NT2/D1 (cell line): ENCODE measurements around the gene ATP11C.

ENCODE experiments used
- SUZ12 ChIP-seq: IDR thresholded peaks from 2 replicates; pipeline ENCODE4 v1.6.1; 2011; ENCODE audit not compliant: insufficient read length, insufficient read depth; ENCODE audit errors: extremely low read depth
- YY1 ChIP-seq: IDR thresholded peaks from 2 replicates; pipeline ENCODE4 v1.6.1; 2011; ENCODE audit not compliant: insufficient read length, insufficient read depth
- ZNF274 ChIP-seq: IDR thresholded peaks from 2 replicates; pipeline ENCODE4 v1.6.1; 2011; ENCODE audit warnings: mild to moderate bottlenecking, low read depth, low read length

DNA sequence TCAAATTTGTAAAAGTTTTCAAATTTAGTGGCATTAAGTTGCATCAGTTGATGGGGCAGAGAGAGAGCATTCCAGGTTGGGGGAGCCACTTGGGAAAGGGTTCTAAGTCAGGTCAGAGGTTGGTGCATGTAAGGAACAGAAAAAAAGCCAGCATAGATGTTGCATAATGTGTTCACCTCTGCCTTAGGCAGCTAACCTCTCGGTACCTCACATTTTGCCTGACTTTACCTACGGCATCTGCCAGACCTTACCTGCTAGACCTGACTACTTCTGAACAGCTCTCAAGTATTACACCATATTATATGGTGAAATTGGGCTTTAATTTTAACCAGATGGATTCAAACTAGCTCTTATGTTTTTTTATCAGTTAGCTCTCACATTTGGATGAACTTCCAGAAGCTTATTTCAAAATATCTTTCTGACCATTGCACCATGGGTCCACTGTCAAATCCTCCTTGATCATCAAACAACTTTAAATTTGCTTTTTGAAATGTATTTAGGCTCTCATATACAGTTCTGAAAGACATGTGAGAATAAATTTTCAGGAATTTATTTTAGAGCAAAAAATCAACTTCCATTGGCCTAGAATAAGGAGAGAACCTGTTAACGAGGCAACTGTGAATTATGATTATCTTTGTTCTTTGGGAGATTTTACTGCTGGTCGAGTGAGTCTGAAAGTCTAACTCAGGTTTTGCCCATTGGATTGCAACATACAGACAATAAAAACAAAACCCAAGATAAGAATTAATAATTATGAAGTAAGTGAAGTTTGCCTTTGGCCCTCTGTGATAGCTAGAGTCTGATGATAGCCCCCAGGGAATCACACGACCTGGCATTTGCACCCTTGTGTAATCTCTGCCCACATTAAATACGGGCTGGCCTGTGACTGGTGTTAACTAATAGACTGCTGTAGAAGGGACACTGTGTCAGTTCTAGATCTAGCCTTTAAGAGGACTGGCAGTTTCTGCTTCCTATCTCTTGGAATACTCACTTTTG lies 40.1 kb upstream of the ATP11C start:
- TF ChIP-seq ZNF274 (no peak), SUZ12 (no peak), YY1 (no peak)
